Endothelial cell of hepatic sinusoid (primary cell): Measurements from ENCODE around the gene STK35.

Experiments used
- in situ Hi-C: cut with HindIII; loops from 2 replicates; pipeline ENCODE4 v1.10.0; 2017; ENCODE audit warnings: low sequenced_read_pairs

STK35 gene

GRCh38 chr20:2104236-2104635, 2.6 kb downstream of the STK35 start:
- in situ Hi-C loops = no loop called here

- in situ Hi-C loops = no loop called here
Measured at GRCh38 chr20:2108498-2108897, 6.9 kb downstream of the STK35 start.

DNA sequence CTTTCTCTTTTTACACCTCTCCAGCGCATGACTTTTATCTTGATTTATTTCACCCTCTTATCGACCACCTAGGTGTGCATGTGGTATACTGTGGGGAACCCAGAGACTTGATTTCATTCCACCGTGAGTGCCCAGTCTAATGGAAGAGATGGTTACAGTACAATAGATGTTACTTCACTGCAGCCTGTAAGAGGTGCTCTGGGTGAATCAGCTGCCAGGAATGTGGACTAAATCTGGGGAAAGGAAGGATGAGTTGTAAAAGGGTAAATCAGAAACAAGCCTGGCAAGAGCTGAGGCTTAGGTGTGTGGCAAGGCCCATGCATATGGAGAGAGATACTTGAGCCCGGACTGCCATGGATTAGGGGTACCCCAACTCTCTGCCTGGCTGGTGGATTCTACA, 7.4 kb downstream of the STK35 start:
- in situ Hi-C loops = no loop called here

DNA sequence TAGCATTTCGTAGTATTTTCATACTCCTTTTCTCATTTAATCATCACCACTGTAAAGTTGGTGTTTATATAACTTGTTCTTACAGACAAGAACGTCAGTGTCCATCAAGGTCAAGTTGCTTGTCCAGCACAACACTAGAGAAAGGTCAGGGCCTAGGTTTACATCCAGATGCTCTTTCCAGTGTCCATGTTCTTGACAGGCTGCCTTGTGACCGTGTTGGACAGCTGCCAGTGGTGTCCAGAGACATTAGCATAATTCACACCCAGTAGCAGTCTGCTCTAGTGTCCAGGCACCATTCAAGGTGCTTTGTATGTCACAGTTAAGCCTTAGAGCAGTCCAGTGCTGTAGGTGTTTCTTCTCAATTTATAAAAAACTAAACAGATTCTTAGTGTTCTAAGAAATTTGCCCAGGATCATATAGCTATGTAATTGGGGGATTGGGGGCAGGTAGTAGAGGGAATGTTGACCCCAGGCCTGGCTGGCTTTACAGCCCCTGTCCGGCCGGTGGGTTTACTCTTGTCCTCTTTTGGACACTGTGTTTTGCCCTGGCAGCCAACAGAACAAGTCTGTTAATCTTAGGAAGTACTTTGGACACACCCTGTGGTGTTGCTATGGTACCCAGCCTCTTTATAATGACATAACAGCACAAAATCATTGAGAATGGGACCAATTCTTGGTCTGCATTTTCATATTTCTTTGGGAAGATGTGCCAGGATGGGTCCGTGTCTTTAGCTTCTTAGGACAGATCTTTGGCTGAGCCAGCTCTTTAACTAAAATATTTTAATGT, 8.0 kb downstream of the STK35 start:
- in situ Hi-C loops = no loop called here

GRCh38 chr20:2112910-2113309, 11.3 kb downstream of the STK35 start:
- in situ Hi-C loops = no loop called here

DNA sequence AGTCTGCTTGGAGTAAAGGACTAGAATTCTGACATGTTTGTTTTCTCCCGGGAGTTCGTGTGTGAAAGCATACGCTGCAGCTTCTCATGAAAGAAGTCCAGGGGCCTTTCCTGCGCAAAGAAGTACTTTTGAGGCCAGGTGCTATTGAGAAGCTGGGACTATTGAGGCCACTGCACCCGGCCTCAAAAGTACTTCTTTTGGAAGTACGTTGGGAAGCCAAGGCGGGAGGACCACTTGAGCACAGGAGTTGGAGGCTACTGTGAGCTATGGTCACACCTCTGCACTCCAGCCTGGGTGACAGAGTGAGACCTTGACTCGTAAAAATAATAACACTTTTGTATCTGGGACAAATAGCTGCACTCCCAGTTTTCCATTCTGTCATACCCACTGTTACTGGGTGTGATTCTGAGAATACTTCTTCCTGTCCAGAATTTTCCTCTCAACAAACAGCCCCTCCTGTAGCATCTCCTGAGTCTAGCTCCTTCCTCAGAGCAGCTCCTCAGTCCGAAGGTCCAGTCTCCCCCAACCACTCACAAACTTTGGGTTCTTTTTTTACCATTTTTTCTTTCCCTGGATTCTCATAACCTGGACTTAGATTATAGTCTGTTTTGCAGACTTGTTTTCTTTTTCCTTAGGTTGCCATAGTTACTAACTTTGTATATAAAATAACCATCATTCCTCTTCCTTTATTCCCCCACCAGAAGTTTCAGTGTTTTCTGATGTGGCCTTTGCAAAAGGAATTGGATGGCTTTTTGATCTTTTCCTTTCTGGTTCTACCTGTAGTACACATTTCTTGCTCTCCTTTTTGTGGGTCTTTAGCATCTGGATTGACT, 12.7 kb downstream of the STK35 start:
- in situ Hi-C loops = no loop called here

DNA sequence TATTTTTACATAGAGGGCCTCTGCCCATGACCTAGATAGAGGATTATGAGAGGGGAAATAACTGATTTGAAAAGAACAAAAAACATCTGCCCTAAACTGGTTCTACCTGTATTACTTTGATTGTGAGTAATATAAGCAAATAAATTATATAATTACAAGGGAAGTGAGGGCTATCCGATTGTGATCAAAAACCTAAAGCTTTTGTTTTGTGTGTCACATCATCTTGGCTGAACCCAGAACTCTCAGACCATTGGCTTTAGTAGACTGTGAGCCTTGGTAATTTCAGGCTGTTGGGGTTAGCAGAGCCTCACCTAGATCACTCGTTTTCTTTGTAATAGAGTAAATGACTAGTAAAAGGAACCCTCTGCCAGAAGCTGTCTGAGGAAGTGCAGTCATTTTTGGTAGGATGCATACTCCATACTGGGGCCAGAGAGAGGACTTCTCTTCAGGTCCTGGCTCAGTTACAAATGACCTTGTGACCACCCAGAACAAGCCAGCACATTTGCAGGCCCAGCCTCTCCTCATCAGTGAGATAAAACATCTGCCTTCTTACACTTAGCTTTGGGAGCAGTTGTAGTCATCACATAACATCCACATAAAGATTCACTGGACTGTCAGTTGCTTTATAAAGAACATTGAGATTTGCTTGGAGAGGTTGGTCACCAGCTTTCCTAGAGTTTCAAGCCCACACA, 13.5 kb downstream of the STK35 start:
- in situ Hi-C loops = no loop called here

DNA sequence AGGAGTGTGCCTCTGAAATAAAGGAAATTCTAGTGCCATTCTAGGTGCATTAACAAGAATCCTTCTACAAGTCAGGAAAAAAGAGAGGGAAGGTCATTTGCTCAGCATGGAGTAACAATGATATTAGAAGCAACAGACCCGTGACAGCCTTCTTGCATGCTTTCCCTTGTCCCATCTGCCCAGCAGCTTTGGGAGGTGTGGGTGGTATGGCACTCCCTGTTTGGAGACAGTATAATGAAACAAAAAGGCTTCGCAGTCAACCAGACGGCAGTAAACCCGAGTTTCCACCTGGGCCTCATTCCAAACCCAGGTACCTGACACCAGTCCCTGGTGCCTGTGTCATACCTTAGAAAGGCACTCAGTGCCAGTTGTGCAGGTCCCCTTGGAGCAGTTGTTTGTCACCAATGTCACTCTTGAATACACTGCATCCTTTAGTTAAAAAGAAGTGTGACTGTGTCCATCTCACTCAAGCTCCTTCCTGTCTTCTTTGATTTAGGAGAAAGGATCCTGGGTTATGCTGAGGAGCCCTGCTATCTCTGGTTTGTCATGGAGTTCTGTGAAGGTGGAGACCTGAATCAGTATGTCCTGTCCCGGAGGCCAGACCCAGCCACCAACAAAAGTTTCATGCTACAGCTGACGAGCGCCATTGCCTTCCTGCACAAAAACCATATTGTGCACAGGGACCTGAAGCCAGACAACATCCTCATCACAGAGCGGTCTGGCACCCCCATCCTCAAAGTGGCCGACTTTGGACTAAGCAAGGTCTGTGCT, 14.7 kb downstream of the STK35 start:
- in situ Hi-C loops = no loop called here

GRCh38 chr20:2118783-2119182, 17.2 kb downstream of the STK35 start:
- in situ Hi-C loops = no loop called here

DNA sequence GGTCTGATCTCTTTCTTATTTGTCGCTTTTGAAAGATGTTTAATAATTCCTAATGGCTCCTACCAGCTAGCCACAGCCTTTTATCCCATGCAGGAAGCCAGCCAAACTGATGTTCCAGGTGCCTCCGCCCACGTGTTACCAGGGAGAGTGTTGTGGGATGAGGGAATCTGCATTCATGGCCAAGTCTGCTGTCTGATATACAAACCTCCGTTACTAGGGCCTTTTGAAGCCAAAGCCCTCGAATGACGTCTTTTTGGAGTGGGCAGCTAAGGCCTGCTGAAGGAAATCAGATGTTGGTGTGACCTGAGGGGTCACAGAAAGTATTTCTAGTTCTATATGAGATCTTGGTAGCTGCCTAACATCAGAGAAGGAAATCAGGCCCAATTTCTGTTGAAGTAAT, 21.3 kb downstream of the STK35 start:
- in situ Hi-C loops = no loop called here

DNA sequence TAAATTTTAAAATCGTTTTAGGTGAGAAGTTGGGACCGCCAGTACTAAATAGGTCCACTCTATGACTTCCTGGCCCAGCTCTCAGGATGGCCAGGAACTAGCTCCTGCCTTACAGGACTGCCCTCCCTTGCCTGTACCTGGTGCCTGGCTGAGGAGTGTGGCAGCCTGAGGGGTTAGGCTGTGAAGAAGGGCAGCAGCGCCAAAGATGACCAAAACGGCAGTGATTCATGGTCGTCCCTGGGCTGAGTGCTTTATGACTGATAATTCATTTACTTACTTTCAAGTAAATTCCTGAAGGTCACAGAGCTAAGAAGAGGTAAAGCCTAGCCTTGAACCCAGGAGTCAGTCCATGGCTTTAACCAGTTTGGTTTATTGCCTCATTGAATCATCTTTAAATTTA, 22.1 kb downstream of the STK35 start:
- in situ Hi-C loops = no loop called here

- in situ Hi-C loops = no loop called here
Measured at GRCh38 chr20:2124564-2125213, 23.1 kb downstream of the STK35 start.

DNA sequence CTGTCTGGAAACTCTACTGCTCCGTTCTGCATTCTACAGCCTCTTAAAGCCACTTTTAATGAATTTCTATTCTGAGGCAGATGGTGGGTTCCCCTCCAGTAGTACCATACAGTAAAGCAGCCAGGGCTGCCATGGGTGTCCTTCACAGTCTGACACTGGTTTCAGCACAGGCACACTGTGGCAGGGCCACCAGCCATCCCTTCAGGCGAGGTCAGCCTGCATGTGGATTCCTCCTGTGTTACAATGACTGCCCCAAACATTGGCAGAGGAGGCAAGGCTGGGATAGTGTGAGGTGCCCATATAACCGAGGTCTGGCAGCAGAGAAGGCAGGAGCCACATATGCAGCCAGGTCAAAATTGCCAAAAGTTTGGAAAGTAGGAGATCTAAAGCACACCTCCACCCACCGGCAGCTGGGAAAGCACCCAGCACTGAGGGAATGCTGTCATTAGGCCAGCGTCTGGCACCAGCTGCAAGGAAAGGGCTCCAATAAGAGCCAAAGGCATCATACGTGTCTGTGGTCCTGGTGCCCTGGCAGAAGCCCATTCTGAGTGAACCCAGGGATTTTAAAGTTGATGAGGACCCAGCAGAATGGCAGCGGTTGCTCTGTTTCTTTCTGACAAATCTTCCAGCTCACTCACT, 24.0 kb downstream of the STK35 start:
- in situ Hi-C loops = no loop called here

GRCh38 chr20:2127238-2127637, 25.6 kb downstream of the STK35 start:
- in situ Hi-C loops = no loop called here

DNA sequence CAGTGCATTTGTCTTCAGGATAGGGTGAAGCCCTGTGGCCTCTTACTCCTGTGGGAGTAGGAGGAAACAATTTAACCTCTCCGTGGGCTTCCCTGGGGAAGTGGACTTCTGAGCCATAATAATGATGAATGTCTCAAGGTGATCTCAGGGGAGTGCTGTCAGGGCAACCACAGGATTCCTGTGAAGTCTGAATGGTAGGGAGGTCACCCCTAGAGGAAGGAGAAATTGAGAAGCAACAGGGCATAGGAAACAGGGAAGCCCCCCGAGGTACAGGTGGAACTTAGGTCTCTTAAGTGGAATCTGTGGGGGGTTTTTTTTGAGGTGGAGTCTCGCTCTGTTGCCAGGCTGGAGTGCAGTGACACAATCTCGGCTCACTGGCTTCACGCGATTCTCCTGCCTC, 26.9 kb downstream of the STK35 start:
- in situ Hi-C loops = no loop called here

DNA sequence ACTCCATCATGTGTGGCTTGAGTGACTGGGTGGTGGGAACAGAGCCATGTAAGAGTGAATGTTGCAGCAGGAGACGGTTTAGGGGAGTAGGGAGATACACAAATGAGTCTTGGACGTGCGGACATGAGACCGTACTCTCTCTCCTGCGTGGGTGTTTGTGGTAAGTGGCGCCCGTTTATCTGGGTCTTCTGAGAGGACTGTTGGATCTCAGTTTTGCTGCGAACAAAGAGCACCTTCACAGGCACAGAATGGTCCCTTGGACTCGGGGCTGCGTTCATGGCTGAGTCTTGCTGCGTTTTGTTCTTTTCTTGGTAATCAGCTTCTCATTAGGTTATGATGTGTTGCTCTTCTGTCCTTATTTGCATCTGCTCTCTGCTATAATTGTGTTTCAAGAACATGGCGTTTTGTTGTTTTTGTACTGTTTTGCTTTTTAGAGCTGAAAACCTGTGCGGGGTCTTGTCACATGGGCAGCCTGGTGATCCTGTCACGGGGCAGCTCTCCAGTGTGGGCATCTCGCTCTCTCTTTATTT, 28.5 kb downstream of the STK35 start:
- in situ Hi-C loops = no loop called here

DNA sequence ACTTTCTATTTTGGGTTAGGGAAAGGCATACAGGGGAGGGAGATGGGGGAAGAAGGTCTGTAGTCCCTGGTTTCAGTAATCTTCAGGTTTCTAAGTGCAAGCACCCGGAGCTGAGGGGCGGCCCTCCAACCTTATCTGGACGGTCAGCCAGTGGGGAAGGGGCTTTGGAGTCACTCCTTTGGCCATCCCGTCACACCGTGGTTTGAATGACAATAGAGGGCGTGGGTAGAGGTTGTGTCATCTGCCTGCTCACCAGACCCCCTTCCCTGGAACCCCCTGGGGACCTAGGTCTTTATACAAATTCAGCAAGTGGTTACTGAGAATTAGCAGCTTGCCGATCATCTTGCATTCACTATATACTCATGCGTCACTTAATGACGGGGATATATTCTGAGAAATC, 29.1 kb downstream of the STK35 start:
- in situ Hi-C loops = no loop called here

GRCh38 chr20:2131366-2131765, 29.7 kb downstream of the STK35 start:
- in situ Hi-C loops = no loop called here

GRCh38 chr20:2132461-2132901, 30.9 kb downstream of the STK35 start:
- in situ Hi-C loops = no loop called here
